AG10803 (cell line): ENCODE results near the gene ADD1.

Experiments
- DNase-seq: peaks from one replicate; pipeline ENCODE4 v3.0.0; 2010; ENCODE audit warnings: low read depth
- H3K4me3 ChIP-seq: 2 replicates; pipeline ENCODE4 v1.5.1; 2011; ENCODE audit warnings: mild to moderate bottlenecking, low read length, control low read depth
- TF ChIP-seq, protein P1 (sequence below): conservative IDR thresholded peaks from 2 replicates; pipeline ENCODE4 v1.5.1; 2011; ENCODE audit warnings: mild to moderate bottlenecking, low read length, control low read depth, inconsistent platforms

ADD1 gene

DNA sequence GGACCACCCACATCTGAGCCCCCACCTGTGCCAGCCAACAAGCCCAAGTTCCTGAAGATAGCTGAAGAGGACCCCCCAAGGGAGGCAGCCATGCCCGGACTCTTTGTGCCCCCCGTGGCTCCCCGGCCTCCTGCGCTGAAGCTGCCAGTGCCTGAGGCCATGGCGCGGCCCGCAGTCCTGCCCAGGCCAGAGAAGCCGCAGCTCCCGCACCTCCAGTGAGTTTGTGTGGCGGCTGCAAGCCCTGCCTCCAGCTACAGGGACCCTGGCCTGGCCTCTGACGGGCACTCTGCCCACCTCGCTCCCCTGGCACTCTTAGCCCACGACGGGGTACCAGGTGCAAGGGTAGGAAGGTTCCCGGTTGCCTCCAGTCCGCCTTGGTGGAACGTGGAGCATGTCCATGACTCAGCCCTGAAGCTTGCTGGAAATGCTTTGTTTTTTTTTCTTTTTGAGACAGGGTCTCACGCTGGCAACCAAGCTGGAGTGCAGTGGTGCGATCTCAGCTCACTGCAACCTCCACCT is 13.7 kb upstream of the ADD1 start:
- no peak for DNase-seq
- TF ChIP-seq, protein P1, sequence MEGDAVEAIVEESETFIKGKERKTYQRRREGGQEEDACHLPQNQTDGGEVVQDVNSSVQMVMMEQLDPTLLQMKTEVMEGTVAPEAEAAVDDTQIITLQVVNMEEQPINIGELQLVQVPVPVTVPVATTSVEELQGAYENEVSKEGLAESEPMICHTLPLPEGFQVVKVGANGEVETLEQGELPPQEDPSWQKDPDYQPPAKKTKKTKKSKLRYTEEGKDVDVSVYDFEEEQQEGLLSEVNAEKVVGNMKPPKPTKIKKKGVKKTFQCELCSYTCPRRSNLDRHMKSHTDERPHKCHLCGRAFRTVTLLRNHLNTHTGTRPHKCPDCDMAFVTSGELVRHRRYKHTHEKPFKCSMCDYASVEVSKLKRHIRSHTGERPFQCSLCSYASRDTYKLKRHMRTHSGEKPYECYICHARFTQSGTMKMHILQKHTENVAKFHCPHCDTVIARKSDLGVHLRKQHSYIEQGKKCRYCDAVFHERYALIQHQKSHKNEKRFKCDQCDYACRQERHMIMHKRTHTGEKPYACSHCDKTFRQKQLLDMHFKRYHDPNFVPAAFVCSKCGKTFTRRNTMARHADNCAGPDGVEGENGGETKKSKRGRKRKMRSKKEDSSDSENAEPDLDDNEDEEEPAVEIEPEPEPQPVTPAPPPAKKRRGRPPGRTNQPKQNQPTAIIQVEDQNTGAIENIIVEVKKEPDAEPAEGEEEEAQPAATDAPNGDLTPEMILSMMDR: no peak

DNA sequence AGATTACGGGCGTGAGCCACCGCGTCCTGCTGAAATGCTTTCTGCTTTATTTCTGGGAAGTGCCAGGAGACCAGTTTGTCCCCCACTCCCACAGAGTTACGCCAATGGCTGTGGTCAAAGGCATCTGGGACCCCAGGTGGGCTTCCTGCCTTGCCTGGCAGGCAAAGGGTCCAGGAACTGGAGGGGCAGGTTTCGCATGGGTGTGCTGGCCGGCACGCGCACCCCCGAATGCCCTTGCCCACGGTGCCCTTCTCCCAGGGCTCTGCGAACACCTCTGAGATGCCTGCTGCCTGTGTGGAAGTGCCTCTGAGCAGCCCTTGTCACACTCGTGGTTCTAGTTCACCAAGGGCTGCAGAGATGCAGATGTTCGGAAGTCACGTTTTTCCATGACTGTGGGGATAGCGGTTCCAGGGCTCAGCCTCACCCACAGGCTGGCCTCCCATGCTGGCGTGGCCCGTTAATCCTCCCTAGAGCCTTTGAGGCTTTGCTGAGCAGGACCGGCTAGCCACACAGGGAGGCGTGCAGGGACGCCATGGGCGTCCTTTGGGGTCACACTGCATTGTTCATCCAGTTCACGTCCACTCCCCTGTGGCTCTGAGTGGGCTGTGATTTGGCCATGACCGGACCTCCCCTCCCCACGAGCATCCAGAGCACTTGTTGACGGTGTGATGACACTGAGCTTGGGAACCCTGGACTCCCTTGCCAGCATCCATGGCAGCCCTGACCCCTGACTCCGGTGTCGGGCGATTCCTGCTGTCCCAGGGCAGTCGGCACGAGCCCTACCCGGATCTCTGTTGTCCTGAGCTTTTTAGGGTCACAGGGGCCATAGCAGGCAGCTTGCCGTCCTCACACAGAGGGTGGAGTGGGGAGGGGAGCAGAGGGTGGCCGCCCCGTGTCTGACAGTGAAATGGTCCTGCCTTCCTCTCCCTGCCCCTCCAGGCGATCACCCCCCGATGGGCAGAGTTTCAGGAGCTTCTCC is 12.7 kb upstream of the ADD1 start:
- DNase-seq: no peak
- no peak overlapping the region for H3K4me3 ChIP-seq
- TF ChIP-seq, protein P1: no peak

More for the DNA sequence above, 13.7 kb upstream of the ADD1 start:
- H3K4me3 ChIP-seq: no peak overlapping the region

DNA sequence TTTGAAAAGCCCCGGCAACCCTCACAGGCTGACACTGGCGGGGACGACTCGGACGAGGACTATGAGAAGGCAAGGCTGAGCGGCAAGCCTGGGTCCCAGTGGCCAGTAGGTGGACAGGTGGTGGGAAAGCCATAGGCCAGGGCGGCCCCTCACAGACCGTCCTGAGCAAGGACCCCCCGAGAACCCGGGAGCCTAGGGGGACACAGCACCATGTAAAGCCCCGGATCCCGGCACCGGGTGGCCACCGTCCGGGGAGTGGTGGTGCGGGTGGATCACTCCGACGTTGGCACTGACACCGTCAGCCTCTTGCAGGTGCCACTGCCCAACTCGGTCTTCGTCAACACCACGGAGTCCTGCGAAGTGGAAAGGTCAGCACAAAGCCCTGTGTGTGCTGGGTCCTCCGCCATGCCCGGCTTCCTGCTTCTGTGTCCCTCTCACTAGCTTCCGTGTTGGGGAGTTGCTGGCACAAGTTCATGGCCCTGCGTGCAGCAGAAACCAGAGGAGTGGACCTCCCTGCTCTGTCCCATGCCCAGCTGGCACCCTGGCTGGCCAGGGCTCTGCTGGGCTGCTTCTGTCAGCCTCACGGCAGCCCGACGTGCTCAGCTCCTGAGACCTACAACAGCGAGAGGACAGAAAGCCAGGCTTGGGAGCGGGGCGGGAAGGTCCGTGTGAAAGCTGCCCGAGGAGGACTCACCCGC is 11.9 kb upstream of the ADD1 start:
- DNase-seq: no peak
- TF ChIP-seq, protein P1: no peak
- no peak overlapping the region for H3K4me3 ChIP-seq

DNA sequence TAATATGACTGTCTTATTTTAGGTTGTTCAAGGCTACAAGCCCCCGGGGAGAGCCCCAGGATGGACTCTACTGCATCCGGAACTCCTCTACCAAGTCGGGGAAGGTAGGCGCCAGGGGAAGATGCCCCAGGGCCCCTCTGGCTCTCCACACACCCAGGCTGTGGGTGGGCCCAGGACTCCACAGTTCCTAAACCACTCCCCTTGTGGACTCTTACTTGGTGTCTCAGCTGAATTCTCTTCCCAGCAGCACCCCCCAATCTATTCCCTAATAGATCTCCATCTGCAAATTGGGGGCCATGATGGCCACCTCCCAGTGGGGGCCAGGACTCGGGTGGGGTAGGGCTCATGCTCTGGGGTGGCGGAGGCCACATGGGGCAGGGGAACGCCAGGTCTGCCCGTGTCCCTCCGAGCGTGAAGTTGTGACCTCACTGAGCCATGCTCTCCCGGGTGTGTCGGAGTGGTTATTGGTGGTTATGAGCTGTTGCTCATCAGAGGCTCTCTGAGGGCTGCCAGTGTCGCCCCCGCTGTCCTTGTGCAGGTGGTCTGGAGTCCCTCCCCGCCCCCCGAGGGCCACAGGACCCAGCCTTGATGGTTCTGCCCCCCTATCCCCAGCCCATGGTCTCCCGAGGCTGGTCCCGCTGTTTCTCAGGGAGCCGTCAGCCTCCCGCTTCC is 11.2 kb upstream of the ADD1 start:
- DNase-seq: no peak

DNA sequence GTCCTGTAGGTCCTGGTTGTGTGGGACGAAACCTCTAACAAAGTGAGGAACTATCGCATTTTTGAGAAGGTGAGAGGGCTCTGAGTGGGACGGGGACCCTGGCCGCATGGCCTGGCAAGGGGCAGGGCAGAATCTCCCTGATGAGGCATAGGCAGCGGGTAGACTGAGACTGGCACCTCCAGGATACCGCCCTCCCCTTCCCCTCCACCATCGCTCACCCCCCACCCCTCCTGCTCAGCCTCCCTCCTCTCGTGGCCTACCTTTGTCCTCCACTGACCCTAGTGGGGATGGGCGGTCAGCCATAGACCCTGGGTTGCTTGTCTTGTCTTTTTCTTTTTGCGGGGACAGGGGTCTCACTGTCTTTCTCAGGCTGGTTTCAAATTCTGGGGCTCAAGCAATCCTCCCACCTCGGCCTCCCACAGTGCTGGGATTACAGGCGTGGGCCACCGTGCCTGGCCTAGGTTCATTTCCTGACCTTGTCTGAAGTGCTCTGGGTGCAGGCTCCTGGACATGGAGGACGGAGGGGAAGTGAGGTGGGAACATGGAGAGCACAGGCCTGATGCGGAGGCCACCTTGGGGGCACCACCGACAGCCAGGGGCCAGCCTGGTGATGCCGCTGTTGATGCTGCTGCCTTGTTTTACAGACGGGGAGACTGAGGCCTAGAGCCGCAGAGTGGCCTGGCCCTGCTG is 10.5 kb upstream of the ADD1 start:
- DNase-seq: no peak
- no peak overlapping the region for H3K4me3 ChIP-seq
- TF ChIP-seq, protein P1: no peak

More for the DNA sequence above, 11.2 kb upstream of the ADD1 start:
- TF ChIP-seq, protein P1: no peak
- no peak overlapping the region for H3K4me3 ChIP-seq

DNA sequence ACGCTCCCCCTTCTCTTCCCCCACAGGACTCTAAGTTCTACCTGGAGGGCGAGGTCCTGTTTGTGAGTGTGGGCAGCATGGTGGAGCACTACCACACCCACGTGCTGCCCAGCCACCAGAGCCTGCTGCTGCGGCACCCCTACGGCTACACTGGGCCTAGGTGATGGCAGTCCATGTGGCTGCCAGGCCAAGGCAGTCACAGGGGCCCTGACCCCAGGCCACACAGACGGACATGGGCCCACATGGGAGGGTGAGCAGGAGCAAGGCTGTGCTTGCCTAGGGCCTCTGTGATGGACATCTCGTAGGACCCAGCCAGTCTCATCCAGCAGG is 10.0 kb upstream of the ADD1 start:
- DNase-seq: no peak
- TF ChIP-seq, protein P1: no peak
- no peak overlapping the region for H3K4me3 ChIP-seq
